Nasal cavity respiratory epithelium epithelial cell of viscerocranial mucosa (primary cell): ENCODE measurements around the gene ATP6V1G1. TPM values are rescaled to one million over a fixed set of nuclear protein-coding genes. Genes with fewer than 3 reads are reported as not detected.

Experiments
- total RNA-seq: library from RNA; depleted of rRNA; stranded (reverse); fragments of >200 nt; gene quantifications from 2 replicates; pipeline ENCODE4 v1.2.3, GENCODE V29; 2014

The ATP6V1G1 gene
- total RNA-seq, result 213 and 252 TPM in 2 replicates

GRCh38 chr9:114587345-114588202, at the start of gene ATP6V1G1:
ATP6V1G1 (plus strand) TSS chr9:114587769; CDS start chr9:114587839, 70 bp downstream.

Other genes starting within 250 kb of the ATP6V1G1 start
- 2.7 and 5.8 TPM in 2 replicates for gene AKNA, start 199.8 kb upstream of the ATP6V1G1 start, total RNA-seq
- 1.4 and 4.4 TPM in 2 replicates for gene WHRN, start 82.3 kb upstream of the ATP6V1G1 start, total RNA-seq
- 6.5 and 11.2 TPM in 2 replicates for gene TMEM268, start 23.5 kb downstream of the ATP6V1G1 start, total RNA-seq
- gene TEX53, start 70.0 kb downstream of the ATP6V1G1 start, total RNA-seq, result not detected in 2 replicates
- gene TEX48, start 94.4 kb downstream of the ATP6V1G1 start, total RNA-seq, result not detected in 2 replicates
- gene TNFSF15, start 218.3 kb downstream of the ATP6V1G1 start, total RNA-seq, result 0.34 and 2.8 TPM in 2 replicates